Erythroblast (primary cell): ENCODE measurements around the gene MYO6.
A peak's percentile ranks its signal among the peaks of the same experiment; 100 is the strongest.

Source experiments
- DNase-seq, 2 experiments: peaks; one replicate each; lab custom pipeline; 2025; lab: John Stamatoyannopoulos, UW
- GATA1 ChIP-seq: IDR thresholded peaks from 2 replicates; pipeline ENCODE4 v1.6.1; 2011; ENCODE audit warnings: low read depth, mild to moderate bottlenecking, control low read depth, low read length, moderate library complexity
- POLR2A ChIP-seq: IDR thresholded peaks from 2 replicates; pipeline ENCODE4 v1.6.1; 2011; ENCODE audit warnings: mild to moderate bottlenecking, low read length

MYO6 gene

DNA sequence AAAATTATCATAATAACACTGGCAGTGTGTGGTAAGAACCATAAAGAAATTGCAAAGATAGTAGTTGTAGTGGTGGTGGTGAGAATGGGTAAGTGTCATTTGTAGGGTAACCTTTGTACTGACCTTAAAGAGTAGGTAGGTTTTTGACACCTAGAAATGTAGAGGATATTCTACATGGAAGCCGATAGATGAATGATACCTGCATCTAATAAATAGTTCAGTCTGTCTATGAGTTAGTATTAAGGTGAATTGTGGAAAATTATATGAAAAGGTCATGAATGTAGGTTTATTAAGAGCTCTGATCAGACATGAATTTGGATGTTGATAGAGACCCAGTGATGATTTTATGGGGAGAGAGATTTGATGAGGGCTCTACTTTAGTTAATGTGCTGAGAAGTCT, 78.1 kb downstream of the MYO6 start:
- no peak for DNase-seq
- TF ChIP-seq GATA1 (no peak), POLR2A (no peak)

DNA sequence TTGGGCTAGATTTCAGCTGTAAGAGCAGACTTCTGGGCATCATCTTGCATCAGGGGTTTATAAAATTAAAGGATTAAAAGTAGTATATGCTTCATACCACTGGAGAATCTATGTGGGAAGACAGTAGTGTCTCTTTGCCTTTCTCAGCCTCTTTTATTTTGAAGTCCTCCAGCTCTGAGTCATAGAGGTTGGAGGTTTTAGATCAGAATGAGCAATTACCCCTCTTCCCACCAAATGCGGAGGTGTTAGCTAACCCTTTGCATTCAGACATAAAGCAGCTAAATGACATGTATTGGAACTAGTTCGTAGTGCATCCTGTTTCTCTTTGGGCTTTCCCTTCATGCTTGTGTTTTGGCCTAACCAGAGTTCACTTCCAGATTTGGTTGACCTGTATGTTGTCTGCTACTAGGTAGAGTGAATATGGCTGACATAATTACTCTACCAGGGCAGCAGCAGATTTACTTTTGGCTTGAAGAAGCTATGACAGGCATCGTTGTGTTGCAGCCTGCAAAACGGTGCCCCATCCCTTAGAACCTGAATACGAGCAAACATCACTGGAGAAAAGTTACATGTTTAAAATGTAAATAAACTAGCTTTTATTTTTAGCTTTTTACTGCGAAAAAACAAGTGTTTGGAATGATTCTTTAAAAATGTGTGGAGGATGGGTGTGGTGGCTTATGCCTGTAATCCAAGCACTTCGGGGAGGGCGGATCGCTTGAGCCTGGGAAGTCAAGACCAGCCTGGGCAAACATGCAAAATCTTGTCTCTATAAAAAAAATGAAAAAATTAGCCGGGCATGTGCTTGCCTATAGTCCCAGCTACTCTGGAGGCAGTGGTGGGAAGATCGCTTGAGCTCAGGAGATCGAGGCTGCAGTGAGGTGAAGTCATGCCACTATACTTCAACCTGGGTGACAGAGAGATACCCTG, 82.2 kb downstream of the MYO6 start:
- TF ChIP-seq POLR2A, result no peak
- TF ChIP-seq GATA1, result no peak

DNA sequence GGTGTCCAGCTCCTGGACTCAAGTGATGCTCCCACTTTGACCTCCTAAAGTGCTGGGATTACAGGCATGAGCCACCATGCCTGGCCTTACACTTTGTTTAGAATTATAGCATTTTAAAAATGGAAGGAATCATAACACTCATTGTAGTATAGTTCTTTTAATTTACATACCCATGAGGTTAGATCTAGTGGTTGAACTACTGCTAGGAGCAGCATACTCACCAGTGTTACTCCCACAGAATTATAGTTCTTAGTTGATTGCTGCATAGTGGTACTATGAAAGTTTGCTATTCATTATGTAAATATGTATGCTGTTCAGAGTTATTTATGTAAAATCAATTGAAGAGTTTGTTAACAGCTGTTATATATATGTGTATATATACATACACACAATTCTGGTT, 85.4 kb downstream of the MYO6 start:
- TF ChIP-seq POLR2A (no peak), GATA1 (no peak)

More for the DNA sequence above, 82.2 kb downstream of the MYO6 start:
- DNase-seq, result no peak

DNA sequence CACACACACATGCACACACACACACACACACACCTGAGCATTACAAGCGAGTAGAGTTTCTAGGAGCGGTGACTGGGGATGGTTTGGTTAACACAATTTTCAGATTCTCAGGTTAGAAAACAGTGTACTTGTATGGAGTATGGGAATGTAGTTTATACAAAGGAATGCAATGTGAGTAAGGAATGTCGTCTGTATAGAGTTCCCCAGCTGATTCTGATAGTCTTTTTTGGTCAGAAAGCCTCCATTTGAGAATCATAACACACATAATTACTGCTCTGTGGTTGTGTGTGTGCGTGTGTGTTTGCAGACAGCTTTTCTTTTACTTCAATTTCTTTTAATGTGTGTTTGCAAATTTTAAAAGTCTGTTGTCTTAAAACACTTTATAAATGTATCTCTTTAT, 93.2 kb downstream of the MYO6 start:
- no peak for TF ChIP-seq POLR2A
- no peak for TF ChIP-seq GATA1
- no peak for DNase-seq

More for the DNA sequence above, 85.4 kb downstream of the MYO6 start:
- no peak for DNase-seq

DNA sequence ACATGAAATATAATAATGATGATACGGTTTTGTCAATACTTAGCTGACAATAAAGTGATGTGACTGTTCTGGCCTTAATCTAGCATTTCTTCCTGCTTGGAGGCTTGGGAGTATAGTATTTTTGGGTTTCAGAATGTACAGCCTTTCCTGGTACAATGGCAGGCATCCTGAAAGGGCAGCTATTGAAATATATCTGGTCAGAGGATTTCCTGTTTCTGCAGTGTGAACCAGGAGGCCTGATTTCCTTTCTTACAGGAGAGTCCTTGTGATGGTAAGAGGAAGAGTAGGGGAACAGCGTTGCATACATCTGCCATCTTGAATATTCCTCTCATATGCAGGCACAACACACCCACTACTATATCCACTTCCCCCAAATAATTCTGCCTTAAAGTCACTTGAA, 93.7 kb downstream of the MYO6 start:
- no peak for DNase-seq
- TF ChIP-seq GATA1 (no peak), POLR2A (no peak)

DNA sequence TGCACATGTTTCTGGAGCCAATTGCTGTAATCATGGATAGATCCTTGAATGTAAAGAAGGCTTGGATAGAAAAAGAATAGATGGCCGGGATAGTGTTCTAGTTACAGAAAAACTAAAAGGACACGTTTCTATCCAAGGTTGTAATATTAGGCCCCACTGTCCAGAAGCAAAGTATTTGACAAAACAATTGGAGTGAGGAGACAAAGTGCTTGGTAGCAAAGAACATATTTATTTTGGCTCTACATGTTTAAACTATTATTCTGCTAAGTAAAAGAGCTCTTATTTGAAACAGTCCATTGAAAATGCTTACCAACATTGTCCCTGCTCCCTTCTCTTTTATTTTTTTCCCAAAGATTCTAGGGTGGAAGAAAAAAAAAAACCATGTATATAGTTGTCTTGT, 94.4 kb downstream of the MYO6 start:
- TF ChIP-seq GATA1 (no peak), POLR2A (no peak)
- DNase-seq, result no peak

DNA sequence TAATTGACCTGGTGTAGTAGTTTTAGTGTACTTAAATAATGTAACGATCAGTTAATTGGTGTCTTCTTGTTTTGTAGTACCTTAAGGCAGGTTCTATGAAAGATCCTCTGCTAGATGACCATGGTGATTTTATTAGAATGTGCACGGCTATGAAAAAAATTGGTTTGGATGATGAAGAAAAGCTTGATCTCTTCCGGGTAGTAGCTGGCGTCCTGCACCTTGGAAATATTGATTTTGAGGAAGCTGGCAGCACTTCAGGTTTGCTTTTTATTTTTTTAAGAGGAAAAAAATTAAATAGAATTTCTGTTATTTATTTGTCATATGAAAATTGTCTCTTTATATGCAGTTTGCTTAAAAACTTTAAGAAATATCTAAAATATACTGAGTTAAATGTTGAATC, 99.2 kb downstream of the MYO6 start:
- TF ChIP-seq GATA1, result no peak
- TF ChIP-seq POLR2A, result no peak
- DNase-seq, result no peak

DNA sequence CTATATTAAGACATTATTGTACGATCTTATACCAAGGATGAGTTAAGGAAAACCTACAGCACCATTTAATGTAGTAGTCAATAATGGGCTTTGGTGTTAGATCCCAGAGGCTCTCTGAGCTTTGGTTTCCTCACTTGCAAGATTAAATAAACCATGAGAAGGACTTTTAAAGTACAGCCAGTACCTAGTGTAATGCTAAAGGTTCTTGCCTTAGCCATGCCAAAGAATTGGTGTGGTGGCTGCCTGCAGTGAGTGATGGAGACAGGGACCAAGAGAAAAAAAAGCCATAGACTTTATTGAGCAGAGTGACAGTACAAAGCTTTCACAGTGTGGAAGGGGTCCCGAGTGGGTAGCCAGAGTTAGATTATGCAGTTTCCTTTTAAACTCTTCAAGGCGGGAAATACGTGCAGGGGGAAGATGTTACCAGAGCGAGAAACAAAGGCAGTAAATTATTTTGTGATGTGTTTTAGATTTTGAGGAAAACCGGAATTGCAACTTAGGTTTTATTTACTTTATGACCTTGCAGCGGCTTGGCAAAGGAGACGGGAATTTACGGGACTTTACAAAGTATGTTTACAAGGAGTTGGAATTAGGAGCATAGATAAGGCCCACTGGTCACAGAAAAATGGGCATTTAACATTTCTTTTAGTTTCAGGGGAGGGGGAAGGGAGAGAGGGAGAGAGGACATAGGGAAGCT, 100.4 kb downstream of the MYO6 start:
- no peak for TF ChIP-seq POLR2A
- TF ChIP-seq GATA1, result no peak
- DNase-seq, result no peak

DNA sequence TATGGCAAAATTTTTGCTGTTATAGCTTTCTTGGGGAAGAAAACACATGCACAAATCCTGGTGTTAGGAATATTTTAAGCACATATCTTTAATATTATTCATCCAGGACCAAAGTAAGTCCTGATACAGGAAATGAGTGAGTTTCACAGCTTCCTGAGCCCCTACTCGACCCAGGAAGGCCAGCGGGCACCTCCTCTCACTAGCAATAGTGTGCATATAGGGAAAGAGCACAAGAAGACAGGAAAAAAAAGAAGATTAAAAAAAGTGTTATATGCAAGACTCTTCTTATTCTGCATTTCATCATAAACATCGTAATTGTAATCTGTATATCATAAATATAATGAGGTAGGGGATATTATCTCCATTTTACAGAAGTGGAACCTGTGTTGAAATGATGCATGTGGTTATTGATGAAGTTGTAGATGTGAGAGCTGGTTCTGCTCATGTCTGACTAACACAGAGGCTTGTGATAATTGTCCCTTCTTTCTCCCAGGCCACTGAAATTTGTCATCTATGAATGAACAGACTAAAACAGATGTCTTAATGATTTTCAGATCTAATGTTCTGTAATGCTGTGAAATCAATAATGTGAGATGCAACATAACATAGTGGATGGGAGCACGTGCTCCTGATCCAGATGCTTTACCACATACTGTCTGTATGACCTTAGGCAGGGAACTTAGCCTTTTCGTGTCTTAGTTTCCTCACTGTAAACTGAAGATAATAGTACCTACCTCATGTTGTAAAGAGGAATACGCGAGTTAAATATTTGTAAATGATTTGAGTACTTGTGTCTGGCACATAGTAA, 101.2 kb downstream of the MYO6 start:
- no peak for DNase-seq
- no peak for TF ChIP-seq POLR2A
- no peak for TF ChIP-seq GATA1

DNA sequence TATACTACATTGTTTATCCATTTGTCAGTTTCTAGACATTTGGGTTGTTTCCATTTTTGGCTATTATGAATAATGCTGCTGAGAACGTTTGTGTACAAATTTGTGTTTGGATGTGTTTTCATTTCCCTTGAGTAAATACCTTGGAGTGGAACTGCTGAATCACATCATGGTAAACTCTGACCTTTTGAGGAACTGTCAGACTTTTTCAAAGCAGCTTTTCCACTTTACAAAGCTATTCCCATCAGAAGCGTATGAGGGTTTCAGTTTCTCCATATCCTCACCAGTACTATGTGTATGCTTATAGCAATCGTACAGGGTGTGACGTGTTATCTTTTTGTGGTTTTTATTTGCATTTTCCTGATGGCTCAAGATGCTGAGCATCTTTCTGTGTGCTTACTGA, 103.7 kb downstream of the MYO6 start:
- TF ChIP-seq GATA1 (no peak), POLR2A (no peak)
- no peak for DNase-seq

DNA sequence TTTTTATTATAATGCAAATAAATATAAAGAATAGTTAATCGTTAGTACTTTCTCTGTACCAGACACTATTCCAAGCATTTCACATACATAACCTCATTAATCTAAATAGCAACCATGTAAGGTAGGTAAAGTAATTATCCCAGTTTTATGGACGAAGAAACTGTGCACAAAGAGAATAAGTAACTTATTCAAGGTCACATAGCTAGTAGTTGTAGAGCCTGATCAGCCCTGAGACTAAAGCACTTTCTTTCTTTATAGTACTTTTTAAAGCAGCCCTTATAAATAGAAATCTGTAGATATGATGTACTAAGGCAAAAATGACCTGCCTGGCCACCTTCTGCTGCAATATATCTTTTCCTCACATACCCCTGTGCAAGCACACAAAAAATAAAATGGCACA, 104.8 kb downstream of the MYO6 start:
- no peak for DNase-seq
- TF ChIP-seq GATA1, result no peak
- no peak for TF ChIP-seq POLR2A

DNA sequence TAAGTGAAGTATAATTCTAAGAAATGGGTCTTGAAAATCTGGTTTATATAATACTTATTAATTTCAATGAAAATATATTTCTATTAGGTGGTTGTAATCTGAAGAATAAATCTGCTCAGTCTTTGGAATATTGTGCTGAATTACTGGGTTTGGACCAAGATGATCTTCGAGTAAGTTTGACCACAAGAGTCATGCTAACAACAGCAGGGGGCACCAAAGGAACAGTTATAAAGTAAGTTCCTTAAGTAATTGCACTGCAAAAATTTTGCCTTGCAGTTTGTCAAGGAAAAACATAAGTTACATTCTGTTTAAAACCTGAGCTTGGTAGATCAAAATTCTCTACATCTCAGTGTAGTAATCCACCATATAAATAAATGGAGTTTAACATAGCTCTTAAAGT, 106.0 kb downstream of the MYO6 start:
- TF ChIP-seq POLR2A, result no peak
- TF ChIP-seq GATA1, result no peak
- DNase-seq, result peak; percentile 58 to 70

DNA sequence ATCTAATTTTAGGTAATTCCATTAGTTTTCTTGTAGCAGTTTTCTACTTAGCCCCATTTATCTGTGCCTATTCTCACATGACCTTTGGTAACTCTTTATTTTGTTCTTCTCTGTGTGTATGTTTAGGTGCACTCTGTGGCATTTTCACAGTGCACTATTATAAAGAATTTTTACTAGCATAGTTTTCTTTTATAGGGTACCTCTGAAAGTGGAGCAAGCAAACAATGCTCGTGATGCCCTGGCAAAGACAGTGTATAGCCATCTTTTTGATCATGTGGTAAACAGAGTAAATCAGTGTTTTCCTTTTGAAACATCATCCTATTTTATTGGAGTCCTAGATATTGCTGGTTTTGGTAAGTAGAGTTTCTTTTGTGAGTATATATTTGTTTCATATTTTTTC, 107.9 kb downstream of the MYO6 start:
- TF ChIP-seq GATA1, result no peak
- no peak for TF ChIP-seq POLR2A
- no peak for DNase-seq

DNA sequence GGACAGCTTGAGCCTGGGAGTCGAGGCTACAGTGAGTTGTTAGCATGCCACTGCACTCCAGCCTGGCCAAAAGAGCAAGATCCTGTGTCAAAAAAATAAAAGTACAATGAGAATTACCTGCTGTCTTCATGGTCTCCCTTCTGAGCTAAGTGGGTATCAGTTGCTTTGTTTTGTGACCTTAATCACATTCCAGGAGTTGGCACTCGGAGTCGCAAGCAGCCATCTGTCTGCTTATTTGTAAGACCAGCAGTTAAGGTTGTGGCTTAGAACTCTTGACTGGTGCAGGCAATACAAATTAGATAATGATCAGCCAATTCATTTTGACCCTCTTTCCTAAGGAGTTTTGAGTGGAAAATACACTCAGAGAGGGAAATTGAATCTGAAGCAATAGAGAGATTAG, 114.0 kb downstream of the MYO6 start:
- no peak for DNase-seq

More for the DNA sequence above, 114.0 kb downstream of the MYO6 start:
- TF ChIP-seq GATA1, result no peak
- no peak for TF ChIP-seq POLR2A
